SK-N-SH treated with all-trans-retinoic acid at 6 μM for 48 hours (cell line): ENCODE measurements around the gene ME3.

Experiments
- BACH2 ChIP-seq: fragments of 250-450 bp; sonication (Bioruptor Pico); IDR thresholded peaks from 2 replicates; pipeline ENCODE4 v1.9.0; 2021; ENCODE audit warnings: mild to moderate bottlenecking, borderline replicate concordance
- CSDC2 ChIP-seq: fragments of 250-450 bp; sonication (Bioruptor Pico); IDR thresholded peaks from 2 replicates; pipeline ENCODE4 v1.5.0; 2020; ENCODE audit warnings: mild to moderate bottlenecking, moderate library complexity

DNA sequence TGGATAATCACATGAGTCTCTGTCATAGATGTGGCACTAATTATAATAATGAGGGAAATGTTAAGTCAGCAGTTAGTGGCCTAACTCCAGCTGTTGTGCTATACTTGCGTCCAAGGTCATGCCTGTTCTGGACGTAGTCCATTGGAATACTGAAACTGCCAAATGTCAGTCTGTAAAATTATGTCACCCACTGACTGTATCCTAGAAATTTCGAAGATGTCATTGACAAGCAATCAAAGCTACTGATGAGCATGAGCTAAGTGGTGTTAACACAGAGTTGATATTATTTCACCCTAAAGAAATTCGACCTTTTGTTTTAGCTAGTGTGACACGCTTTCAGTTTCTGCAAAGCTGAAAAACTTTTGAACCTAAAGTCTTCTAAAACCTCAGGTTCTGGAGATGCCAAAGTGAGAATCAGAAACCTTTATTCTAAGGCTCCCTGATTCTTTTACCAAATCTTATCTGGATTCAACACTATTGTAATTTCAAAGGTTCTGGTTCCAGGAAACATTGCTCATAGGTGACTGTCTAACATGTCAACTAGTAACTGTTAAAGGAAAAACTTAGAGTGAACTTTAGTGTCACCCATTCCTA lies 14.9 kb upstream of the ME3 start:
- no peak for TF ChIP-seq CSDC2 (CRISPR knock-in tag)
- TF ChIP-seq BACH2 (CRISPR knock-in tag) = no peak
